ENCODE data around the gene LIMA1.
A peak's percentile ranks its signal among the peaks of the same experiment; 100 is the strongest.
"Not testable (repeated sequence)": the region's sequence is repeated elsewhere in the genome, so short reads cannot be mapped to it uniquely, and the experiment has no call there.

Gene LIMA1

DNA sequence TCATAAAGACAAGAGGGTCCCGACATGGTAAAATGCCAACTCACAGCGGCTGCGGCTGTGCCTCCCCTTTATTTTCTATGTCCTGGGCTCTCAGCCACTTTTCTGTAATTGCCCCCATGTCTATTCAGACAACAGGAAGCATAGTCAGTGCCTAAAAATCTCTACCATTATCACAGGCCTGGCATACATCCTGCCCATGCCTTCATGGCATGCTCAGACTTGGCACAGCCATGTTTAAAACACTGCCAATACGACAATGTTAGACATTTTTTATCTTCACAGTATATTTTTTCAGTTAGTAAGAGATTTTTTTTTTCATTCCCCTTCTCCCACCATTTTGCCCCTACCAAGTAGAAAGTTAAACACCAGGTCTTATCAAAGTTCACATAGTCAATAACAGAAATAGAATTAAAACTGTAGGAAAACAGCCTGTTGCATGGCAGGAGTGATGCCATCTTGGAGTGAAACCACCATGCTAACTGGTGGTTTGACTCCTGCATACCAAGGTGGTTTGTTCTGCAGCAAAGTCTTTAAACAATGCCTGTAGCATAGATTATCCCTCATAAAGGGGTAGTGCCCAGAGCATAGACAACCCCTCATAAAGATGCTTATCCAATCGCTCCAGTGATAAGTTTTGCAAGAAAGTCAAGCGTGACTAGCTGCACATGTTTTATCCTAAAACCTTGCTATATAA, 97.2 kb downstream of the LIMA1 start:
- Mint-ChIP-seq H3K4me3 (no peak overlapping the region), H3K27me3 (no peaks in the 10 kb centered on the region), H3K27ac (peak overlapping the region; percentile 89), H3K36me3 (ENCODE audit: low read depth) (peaks cover 25% of the 10 kb centered on the region), H3K9me3 (no peaks in the 10 kb centered on the region), H3K4me1 (peaks cover 55% of the 10 kb centered on the region)
- DNase-seq (no peak), ATAC-seq (no peak)

DNA sequence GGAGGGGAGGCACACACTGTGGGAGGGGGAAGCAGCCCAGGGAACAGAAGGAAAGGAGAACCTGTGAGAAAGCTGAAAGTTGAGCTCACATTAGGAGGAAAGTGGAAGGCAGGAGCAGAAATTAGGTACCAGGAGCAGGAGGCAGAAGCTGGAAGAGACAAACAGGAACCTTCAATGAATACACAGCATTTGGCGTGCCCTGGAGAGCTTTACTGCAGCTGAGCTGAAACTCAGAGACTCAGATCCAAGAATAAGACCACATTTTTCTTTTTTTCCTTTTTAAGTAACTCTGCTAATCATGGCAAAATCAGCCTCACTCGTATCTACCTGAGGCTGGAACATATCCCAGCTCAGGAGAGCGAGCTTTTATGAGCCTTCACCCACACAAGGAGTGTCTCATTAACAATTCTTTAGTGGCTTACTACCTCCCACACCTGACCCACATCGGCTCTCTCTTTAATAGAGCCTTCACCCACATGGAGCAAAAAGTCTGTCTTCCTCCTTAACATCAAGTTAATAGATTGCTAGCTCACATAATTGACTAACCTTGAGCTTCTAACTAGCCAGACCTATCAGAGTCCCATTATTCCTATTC, 97.9 kb downstream of the LIMA1 start:
- Mint-ChIP-seq H3K9me3 (no peaks in the 10 kb centered on the region), H3K27me3 (no peaks in the 10 kb centered on the region), H3K27ac (peak overlapping the region; percentile 89), H3K4me3 (peak overlapping the region; percentile 24), H3K4me1 (peaks cover 55% of the 10 kb centered on the region), H3K36me3 (ENCODE audit: low read depth) (peaks cover 25% of the 10 kb centered on the region)
- ATAC-seq (no peak), DNase-seq (no peak)

DNA sequence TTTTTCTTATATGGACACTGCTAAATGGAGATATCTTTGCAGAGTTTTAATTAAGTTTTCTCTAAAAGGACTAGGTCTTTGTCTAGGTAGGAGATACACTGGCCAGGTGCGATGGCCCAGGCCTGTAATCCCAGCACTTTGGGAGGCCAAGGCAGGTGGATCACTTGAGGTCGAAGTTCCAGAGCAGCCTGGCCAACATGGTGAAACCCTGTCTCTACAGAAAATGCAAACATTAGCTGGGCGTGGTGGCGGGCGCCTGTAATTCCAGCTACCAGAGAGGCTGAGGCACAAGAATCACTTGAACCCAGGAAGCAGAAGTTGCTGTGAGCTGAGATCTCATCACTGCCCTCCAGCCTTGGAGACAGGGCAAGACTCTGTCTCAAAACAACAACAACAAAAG, 99.1 kb downstream of the LIMA1 start:
- H3K27me3 Mint-ChIP-seq, result no peaks in the 10 kb centered on the region
- H3K4me1 Mint-ChIP-seq, result peaks cover 52% of the 10 kb centered on the region
- H3K9me3 Mint-ChIP-seq, result no peaks in the 10 kb centered on the region
- H3K27ac Mint-ChIP-seq, result peak overlapping the region; percentile 89
- peaks cover 22% of the 10 kb centered on the region for H3K36me3 Mint-ChIP-seq (ENCODE audit: low read depth)
- H3K4me3 Mint-ChIP-seq, result no peak overlapping the region
- no peak for ATAC-seq
- no peak for DNase-seq

DNA sequence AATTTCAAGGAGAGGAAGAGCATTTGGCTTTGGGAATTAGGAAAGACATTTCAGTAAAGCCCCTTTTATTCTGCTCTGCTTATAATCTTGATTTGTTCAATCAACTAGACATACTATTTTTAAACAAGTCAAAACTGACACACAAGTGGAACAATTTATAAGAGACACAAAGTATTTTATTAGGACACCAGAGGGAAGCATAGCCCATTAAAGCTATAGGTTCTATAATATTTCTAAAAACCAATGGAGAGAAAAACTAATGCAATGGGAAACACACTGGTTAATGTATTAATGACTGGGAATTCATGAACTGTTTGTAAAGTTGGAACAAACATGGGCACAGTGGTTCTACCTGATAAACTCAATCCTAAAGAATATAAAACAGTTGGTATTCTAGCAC, 100.9 kb downstream of the LIMA1 start:
- no peaks in the 10 kb centered on the region for H3K27me3 Mint-ChIP-seq
- ATAC-seq, result no peak
- peaks cover 34% of the 10 kb centered on the region for H3K4me1 Mint-ChIP-seq
- peaks cover 19% of the 10 kb centered on the region for H3K36me3 Mint-ChIP-seq (ENCODE audit: low read depth)
- H3K4me3 Mint-ChIP-seq, result no peak overlapping the region
- no peaks in the 10 kb centered on the region for H3K9me3 Mint-ChIP-seq
- no peak for DNase-seq
- H3K27ac Mint-ChIP-seq, result peak overlapping the region; percentile 26

DNA sequence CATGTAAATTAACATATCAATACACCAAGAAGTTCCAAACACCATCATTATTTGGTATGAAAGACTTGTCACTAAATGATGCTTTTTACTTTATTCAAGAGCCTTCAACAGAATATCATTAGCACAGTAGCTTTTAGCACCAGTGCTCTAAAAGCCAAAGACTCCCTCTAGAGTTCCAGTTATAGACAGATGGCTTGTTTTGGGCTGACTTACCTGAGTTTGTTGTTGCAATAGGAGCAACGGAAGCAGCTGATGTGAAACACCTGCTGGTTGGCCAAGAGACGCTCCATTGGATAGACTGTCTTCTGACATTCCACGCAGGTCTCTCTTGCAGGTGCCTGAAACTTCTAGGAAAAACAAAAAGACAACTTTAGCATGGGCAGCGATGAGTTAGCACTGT, 101.6 kb downstream of the LIMA1 start:
- H3K9me3 Mint-ChIP-seq, result no peaks in the 10 kb centered on the region
- peaks cover 19% of the 10 kb centered on the region for H3K36me3 Mint-ChIP-seq (ENCODE audit: low read depth)
- H3K4me1 Mint-ChIP-seq, result peaks cover 26% of the 10 kb centered on the region
- DNase-seq (no peak), ATAC-seq (no peak)
- peak overlapping the region; percentile 32 for H3K27ac Mint-ChIP-seq
- no peak overlapping the region for H3K4me3 Mint-ChIP-seq
- H3K27me3 Mint-ChIP-seq, result no peaks in the 10 kb centered on the region

DNA sequence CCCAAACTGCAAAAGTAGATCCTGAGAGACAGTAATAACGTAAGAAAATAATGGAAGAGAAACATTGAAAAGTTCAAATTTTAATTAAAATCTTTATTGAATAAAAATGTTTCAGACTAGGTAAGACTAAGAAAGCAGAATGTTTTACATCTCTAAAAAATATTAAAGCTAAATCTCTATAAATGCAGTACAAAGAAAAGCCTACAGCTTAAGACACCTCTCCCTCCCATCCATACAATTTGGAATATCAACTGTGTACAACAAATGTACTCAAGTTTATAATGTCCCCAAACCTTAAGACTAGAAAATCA, 107.6 kb downstream of the LIMA1 start:
- DNase-seq, result no peak
- Mint-ChIP-seq H3K36me3 (ENCODE audit: low read depth) (peaks cover 6% of the 10 kb centered on the region), H3K9me3 (no peaks in the 10 kb centered on the region), H3K27me3 (no peaks in the 10 kb centered on the region), H3K4me1 (no peaks in the 10 kb centered on the region), H3K4me3 (no peak overlapping the region), H3K27ac (no peak overlapping the region)
- ATAC-seq, result no peak

DNA sequence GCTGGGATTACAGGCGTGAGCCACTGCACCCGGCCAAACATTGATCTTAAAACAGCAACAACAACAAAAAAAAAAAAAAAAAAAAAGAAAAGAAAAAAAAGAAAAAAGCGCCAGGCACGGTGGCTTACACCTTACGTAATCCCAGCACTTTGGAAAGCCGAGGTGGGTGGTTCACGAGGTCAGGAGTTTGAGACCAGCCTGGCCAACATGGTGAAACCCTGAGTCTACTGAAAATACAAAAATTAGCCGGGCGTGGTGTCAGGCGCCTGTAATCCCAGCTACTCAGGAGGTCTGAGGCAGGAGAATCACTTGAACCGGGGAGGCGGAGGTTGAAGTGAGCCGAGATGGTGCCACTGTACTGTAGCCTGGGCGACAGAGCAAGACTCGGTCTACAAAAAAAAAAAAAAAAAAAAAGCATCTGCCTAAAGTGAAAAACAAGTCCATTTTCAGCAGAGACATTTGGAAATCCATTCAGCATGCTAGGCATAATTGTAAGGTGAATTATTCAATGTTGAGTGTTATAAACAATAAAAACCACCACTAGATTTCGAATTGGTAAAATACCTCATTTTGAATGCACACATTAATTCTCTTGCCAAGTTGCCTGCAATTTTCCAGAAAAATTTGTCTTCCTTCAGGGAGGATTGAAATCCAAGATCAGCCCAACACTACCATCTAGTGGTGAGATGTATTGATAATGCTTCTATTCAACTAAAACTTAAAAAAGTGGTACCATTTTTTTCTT, 108.2 kb downstream of the LIMA1 start:
- Mint-ChIP-seq H3K4me3 (no peak overlapping the region), H3K36me3 (ENCODE audit: low read depth) (peaks cover 6% of the 10 kb centered on the region), H3K27me3 (no peaks in the 10 kb centered on the region), H3K27ac (no peak overlapping the region), H3K4me1 (no peaks in the 10 kb centered on the region), H3K9me3 (no peaks in the 10 kb centered on the region)
- ATAC-seq (no peak), DNase-seq (no peak)

DNA sequence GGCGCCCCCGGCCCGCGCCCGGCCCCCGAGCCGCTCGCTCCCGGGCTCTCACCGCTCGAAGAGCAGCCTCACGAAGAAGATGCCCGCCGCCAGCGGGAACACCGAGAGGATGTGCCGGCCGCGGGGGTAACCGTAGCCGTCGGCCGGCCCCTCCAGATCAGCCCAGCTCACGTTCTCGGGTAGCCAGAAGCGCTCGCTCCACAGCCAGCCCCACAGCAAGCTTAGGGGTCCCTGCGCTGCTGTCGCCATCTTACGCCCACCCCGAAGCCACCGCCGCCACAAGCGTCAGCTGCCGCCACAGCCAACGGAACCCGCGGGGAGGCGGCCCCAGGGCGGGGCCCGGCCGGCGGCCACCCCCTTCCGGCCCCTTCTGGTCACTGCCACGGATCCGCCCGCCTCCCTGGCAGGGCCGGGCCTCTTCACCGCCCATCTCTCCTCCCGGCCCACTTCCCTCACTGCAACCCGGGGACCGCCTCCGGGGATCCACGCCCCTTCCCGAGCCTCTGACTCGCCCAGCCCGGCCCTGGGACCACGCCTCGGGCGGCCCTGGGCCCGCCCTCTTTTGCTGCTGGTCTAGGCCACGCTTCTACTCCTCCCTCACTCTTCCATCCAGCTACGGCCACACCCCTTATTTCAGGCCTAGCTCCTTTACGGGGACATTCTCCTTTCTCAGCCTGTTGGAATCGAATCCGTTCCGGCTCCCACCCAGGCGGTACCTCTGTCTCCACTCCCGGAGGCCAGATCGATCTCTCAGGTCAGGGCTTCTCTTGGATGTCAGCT, 116.1 kb downstream of the LIMA1 start, which contains the start of gene CERS5:
CERS5 (minus strand) TSS at position 321 of the 780 bp plus-strand sequence; CDS start at position 249, 72 bp downstream.
- DNase-seq, result peak; percentile 98

DNA sequence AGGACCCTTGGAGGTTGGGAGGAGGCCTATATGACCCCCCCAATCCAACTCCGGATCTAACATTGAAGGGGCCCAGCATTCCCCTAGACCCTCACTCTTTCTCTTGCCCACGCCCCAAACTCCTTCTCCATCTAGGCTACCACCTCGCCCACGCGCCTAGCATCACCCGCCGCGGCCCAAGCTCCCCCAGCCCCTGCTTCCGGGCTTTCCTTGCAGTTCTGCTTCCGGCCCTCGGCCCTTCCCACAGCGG, 116.6 kb downstream of the LIMA1 start:
- H3K9me3 Mint-ChIP-seq, result no peaks in the 10 kb centered on the region
- H3K27me3 Mint-ChIP-seq, result no peaks in the 10 kb centered on the region
- DNase-seq (peak; percentile 76), ATAC-seq (peak; percentile 34)
- H3K36me3 Mint-ChIP-seq (ENCODE audit: low read depth), result peaks cover 8% of the 10 kb centered on the region
- peak overlapping the region; percentile 86 for H3K4me3 Mint-ChIP-seq
- peaks cover 31% of the 10 kb centered on the region for H3K4me1 Mint-ChIP-seq
- peak overlapping the region; percentile 81 for H3K27ac Mint-ChIP-seq

More for the DNA sequence above, 116.1 kb downstream of the LIMA1 start, which contains the start of gene CERS5:
- Mint-ChIP-seq H3K4me1 (peaks cover 28% of the 10 kb centered on the region), H3K27ac (peak within 1 kb of the TSS; percentile 81), H3K4me3 (peak within 1 kb of the TSS; percentile 86), H3K27me3 (no peaks in the 10 kb centered on the region), H3K9me3 (no peaks in the 10 kb centered on the region), H3K36me3 (ENCODE audit: low read depth) (peaks cover 8% of the 10 kb centered on the region)
- ATAC-seq, result peak; percentile 98

DNA sequence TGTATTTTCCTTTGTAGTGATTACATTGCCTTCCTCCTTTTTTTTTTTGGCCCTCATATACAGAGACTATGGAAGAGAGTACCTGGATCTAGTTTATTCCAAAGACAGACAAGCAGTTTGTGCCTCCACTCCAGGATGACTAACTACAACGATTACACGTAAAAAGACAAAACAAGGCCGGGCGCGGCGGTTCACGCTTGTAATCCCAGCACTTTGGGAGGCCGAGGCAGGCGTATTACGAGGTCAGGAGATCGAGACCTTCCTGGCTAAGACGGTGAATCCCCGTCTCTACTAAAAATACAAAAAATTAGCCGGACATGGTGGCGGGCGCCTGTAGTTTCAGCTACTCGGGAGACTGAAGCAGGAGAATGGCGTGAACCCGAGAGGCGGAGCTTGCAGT, 118.4 kb downstream of the LIMA1 start:
- DNase-seq (no peak), ATAC-seq (no peak)
- no peaks in the 10 kb centered on the region for H3K9me3 Mint-ChIP-seq
- H3K4me1 Mint-ChIP-seq, result peaks cover 36% of the 10 kb centered on the region
- H3K4me3 Mint-ChIP-seq, result peak overlapping the region; percentile 86
- H3K27me3 Mint-ChIP-seq, result no peaks in the 10 kb centered on the region
- H3K27ac Mint-ChIP-seq, result no peak overlapping the region
- peaks cover 8% of the 10 kb centered on the region for H3K36me3 Mint-ChIP-seq (ENCODE audit: low read depth)

DNA sequence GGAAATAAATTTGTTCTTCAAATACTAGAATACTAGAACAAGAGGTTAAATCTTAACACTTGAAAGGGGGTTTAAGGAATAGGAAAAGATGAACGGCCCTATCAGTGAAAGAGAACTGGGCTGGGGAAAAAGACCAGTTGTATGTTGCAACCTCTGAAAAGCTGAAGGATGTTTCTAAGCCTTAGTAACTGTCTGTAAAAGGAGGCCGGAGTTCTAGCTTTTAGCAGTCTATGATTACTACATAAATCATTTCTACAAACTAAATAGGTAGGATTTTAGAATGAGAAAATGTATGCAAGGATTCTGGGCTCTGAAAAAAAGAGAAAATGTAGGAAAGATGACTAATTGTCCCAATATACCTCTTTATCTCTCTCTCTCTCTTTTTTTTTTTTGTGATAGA, 121.1 kb downstream of the LIMA1 start:
- Mint-ChIP-seq H3K36me3 (ENCODE audit: low read depth) (peaks cover 18% of the 10 kb centered on the region), H3K4me1 (peaks cover 43% of the 10 kb centered on the region), H3K4me3 (no peak overlapping the region), H3K27me3 (no peaks in the 10 kb centered on the region), H3K9me3 (no peaks in the 10 kb centered on the region), H3K27ac (no peak overlapping the region)
- no peak for DNase-seq
- ATAC-seq, result no peak

DNA sequence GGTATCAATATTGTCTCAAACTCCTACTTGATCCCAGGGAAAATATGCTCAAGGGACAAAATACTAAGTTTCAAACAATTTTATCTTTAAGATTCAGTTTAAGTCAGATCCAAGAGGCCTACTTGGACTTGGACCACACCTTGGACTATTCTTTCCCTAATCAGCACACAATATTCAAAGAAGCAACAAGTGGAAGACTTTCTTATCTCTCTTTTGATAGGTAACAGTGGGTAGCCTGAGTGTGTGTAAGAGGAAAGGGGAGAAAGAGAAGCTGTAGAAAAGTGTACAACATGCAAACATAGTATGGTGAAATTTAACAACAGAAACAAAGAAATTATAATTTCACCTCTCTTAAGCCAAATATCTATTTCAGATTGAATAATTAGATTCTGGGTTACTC, 122.7 kb downstream of the LIMA1 start:
- DNase-seq, result no peak
- H3K9me3 Mint-ChIP-seq, result no peaks in the 10 kb centered on the region
- no peak for ATAC-seq
- no peaks in the 10 kb centered on the region for H3K27me3 Mint-ChIP-seq
- peaks cover 18% of the 10 kb centered on the region for H3K36me3 Mint-ChIP-seq (ENCODE audit: low read depth)
- peaks cover 40% of the 10 kb centered on the region for H3K4me1 Mint-ChIP-seq
- no peak overlapping the region for H3K4me3 Mint-ChIP-seq
- no peak overlapping the region for H3K27ac Mint-ChIP-seq

DNA sequence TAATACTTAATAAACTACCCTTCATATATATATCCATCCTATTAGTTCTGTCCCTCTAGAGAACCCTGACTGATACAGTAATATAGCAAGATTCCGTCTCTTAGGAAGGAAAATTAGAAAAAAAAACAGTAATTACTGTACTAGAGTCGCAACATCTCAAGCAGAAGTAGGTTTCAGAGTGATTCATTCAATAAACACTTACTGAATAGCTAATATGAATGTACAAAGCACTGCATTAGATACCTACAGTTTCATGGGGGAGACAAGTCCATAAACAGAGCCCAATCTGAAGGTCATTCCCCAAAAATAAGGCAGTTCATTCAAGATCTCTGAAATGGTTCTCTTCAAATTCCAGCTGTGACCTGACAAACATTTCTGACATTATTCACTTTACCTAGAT, 126.1 kb downstream of the LIMA1 start:
- peaks cover 12% of the 10 kb centered on the region for H3K36me3 Mint-ChIP-seq (ENCODE audit: low read depth)
- peaks cover 25% of the 10 kb centered on the region for H3K4me1 Mint-ChIP-seq
- H3K4me3 Mint-ChIP-seq, result no peak overlapping the region
- H3K9me3 Mint-ChIP-seq, result no peaks in the 10 kb centered on the region
- DNase-seq, result no peak
- H3K27me3 Mint-ChIP-seq, result no peaks in the 10 kb centered on the region
- no peak for ATAC-seq
- no peak overlapping the region for H3K27ac Mint-ChIP-seq

DNA sequence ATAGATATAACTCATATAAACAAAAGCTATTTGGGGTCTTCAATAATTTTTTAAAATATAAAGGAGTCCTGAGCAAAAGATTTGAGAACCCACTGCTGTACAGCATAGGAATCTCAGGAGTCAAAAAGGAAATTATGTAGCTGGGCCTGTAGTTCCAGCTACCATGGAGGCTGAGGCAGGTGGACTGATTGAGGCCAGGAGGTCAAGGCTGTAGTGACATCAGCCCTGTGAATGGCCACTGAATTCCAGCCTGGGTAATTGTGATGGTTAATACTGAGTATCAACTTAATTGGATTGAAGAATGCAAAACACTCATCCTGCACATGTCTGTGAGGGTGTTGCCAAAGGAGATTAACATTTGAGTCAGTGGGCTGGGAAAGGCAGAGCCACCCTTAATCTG, 126.7 kb downstream of the LIMA1 start:
- DNase-seq, result no peak
- Mint-ChIP-seq H3K9me3 (no peaks in the 10 kb centered on the region), H3K4me1 (peaks cover 25% of the 10 kb centered on the region), H3K27me3 (no peaks in the 10 kb centered on the region), H3K4me3 (no peak overlapping the region), H3K27ac (no peak overlapping the region), H3K36me3 (ENCODE audit: low read depth) (peaks cover 12% of the 10 kb centered on the region)
- ATAC-seq, result no peak

DNA sequence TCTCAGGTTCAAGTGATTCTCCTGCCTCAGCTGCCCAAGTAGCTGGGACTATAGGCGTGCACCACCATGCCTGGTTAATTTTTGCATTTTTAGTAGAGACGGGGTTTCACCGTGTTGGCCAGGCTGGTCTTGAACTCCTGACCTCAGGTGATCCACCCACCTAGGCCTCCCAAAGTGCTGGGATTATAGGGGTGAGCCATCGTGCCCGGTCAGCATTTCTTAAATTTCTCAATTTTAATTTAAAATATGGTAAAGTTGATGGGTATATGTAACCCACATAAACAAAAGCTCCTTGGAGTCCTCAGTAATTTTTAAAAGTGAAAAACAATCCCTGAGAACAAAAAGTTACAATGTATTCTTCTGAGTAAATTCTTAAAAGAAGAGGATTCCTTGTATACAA, 128.4 kb downstream of the LIMA1 start:
- DNase-seq, H3K27ac Mint-ChIP-seq, H3K4me3 Mint-ChIP-seq, H3K9me3 Mint-ChIP-seq, H3K27me3 Mint-ChIP-seq, ATAC-seq: not testable (repeated sequence)
- peaks cover 33% of the 10 kb centered on the region for H3K4me1 Mint-ChIP-seq
- H3K36me3 Mint-ChIP-seq (ENCODE audit: low read depth), result peaks cover 12% of the 10 kb centered on the region
